Spleen (tissue), 11 donors: ENCODE measurements around the gene CEMIP. TPM values are rescaled to one million over a fixed set of nuclear protein-coding genes. Genes with fewer than 3 reads are reported as not detected.
A peak's percentile ranks its signal among the peaks of the same experiment; 100 is the strongest.

Source experiments
- DNase-seq: peaks from one replicate; pipeline ENCODE4 v3.0.0-alpha.2; 2020
- H3K27ac ChIP-seq, 8 donors: fragments of 200-600 bp; sonication (generic) in 7 of 8; 1 replicate in 4 of 8; 2 replicates in 4 of 8; pipeline versions ENCODE4 v1.5.0 to v1.8.0; 2016 to 2021; ENCODE audit warnings: inconsistent platforms in 4 of 8, mild to moderate bottlenecking in 4 of 8, moderate library complexity in 1 of 8
- H3K27me3 ChIP-seq, 7 donors: fragments of 200-600 bp; sonication (generic) in 6 of 7; replicated peaks in 1 of 7; 1 replicate in 4 of 7; 2 replicates in 3 of 7; pipeline versions ENCODE4 v1.5.0 to v1.8.0; 2016 to 2021; ENCODE audit warnings: inconsistent platforms in 3 of 7, mild to moderate bottlenecking in 1 of 7
- H3K36me3 ChIP-seq, 6 donors: fragments of 200-600 bp; sonication (generic) in 5 of 6; 1 replicate in 4 of 6; 2 replicates in 2 of 6; pipeline versions ENCODE4 v1.5.0 to v1.8.0; 2016 to 2021; ENCODE audit warnings: inconsistent platforms in 2 of 6
- H3K4me1 ChIP-seq, 6 donors: fragments of 200-600 bp; sonication (generic) in 5 of 6; 1 replicate in 3 of 6; 2 replicates in 3 of 6; pipeline versions ENCODE4 v1.5.0 to v1.8.0; 2016 to 2021; ENCODE audit warnings: inconsistent platforms in 3 of 6
- H3K4me3 ChIP-seq, 8 donors: fragments of 200-600 bp; sonication (generic) in 7 of 8; 1 replicate in 4 of 8; 2 replicates in 4 of 8; pipeline versions ENCODE4 v1.5.0 to v1.8.0; 2016 to 2021; ENCODE audit warnings: inconsistent platforms in 4 of 8, mild to moderate bottlenecking in 4 of 8, moderate library complexity in 2 of 8
- H3K9me3 ChIP-seq, 8 donors: fragments of 200-600 bp; sonication (generic) in 7 of 8; 1 replicate in 4 of 8; 2 replicates in 4 of 8; pipeline versions ENCODE4 v1.5.0 to v1.8.0; 2016 to 2021; ENCODE audit warnings: inconsistent platforms in 4 of 8
- POLR2A ChIP-seq, 3 donors: fragments of 450-650 bp; IDR thresholded peaks; one replicate each; pipeline ENCODE4 v1.5.1; 2017; ENCODE audit warnings: antibody characterized with exemption in 3 of 3, mild to moderate bottlenecking in 1 of 3
- POLR2AphosphoS5 ChIP-seq, 3 donors: sonication (generic); formaldehyde crosslinking; IDR thresholded peaks; one replicate each; pipeline ENCODE4 v1.5.1; 2017; ENCODE audit warnings: antibody characterized with exemption in 3 of 3
- WGBS, 5 donors: extraction: QIAGEN DNeasy Blood & Tissue Kit in 3 of 5; methylation state at CpG; one replicate each; pipeline versions ENCODE4 v1.1.5 to v1.1.7; 2013 to 2018; 5-methylcytosine and 5-hydroxymethylcytosine counted together
- intact Hi-C: fragments of 100-400 bp; cut with DNase I; formaldehyde crosslinking; loops from one replicate; pipeline ENCODE4 v1.15.0; 2023; ENCODE audit warnings: low total_unique reads
- polyA plus RNA-seq, 3 donors: library from polyadenylated mRNA; stranded (reverse); fragments of 200-250 nt; gene quantifications; one replicate each; pipeline ENCODE4 v1.2.1, GENCODE V29; 2013
- total RNA-seq, 7 donors: library from RNA; depleted of rRNA in 3 of 7; stranded (reverse); fragments of >200 nt in 3 of 7; fragmentation: NEBNext Ultra II Directional in 4 of 7; extraction: Animal tissue kit (Norgen Biotek cat#: 25700) in 4 of 7; gene quantifications; one replicate each; pipeline versions ENCODE4 v1.1.0 to v1.2.1, GENCODE V29; 2016 to 2021
- TF ChIP-seq, protein P1 (sequence below), 11 experiments: fragments of 200-600 bp in 7 of 11; fragments of 450-650 bp in 4 of 11; sonication (generic) in 4 of 11; IDR thresholded peaks in 8 of 11; conservative IDR thresholded peaks in 3 of 11; 1 replicate in 7 of 11; 2 replicates in 4 of 11; pipeline versions ENCODE4 v1.4.0 to v1.8.0; 2016 to 2021; ENCODE audit warnings: antibody characterized with exemption in 11 of 11, inconsistent platforms in 4 of 11, mild to moderate bottlenecking in 1 of 11
- donor health status: healthy with polysubstance abuse.
- donor health status: DM: no; HTN: no; CAD: no; lungs with moderate emphysema.
- donor health status: DM: no; HTN: no; CAD: no.
- donor health status: Bipolar disorder and iron deficiency.
- donor health status: healthy.
- donor health status: DM: no; HTN: no; CAD: no.
- donor health status: DM: yes; HTN: yes; CAD: no.

CEMIP gene
- total and polyA plus RNA-seq, 10 donors: 0.20 to 3.0 (median 1.0) TPM; not detected in 1

DNA sequence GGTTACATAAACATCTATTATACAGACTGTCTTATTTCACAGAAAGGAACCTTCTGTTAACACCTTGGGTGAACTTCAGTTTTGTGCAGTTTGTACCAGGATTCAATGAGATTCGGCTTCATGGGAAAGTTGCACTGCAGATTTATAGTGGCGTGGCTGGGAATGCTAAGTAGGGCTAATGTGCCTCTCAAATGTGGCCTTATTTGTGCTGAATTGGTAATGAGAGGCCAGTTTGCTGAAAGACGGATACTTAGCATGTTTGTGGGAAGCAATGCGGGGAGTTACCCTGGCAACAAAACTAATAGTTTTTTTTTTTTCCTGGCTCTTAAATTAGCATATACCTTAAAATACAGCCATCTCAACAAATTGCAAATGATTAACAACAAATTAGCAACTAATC lies 28.6 kb upstream of the CEMIP start:
- no peaks in the 10 kb centered on the region for H3K27me3 ChIP-seq
- peak overlapping the region in 3 of 8 donors; percentile 6 to 12 (median 10) for H3K27ac ChIP-seq
- H3K4me3 ChIP-seq: no peak overlapping the region
- no peak for DNase-seq
- TF ChIP-seq POLR2A (IDR thresholded peaks at IDR 0.05): no peak
- TF ChIP-seq POLR2AphosphoS5 (IDR thresholded peaks at IDR 0.05): no peak
- TF ChIP-seq, protein P1, sequence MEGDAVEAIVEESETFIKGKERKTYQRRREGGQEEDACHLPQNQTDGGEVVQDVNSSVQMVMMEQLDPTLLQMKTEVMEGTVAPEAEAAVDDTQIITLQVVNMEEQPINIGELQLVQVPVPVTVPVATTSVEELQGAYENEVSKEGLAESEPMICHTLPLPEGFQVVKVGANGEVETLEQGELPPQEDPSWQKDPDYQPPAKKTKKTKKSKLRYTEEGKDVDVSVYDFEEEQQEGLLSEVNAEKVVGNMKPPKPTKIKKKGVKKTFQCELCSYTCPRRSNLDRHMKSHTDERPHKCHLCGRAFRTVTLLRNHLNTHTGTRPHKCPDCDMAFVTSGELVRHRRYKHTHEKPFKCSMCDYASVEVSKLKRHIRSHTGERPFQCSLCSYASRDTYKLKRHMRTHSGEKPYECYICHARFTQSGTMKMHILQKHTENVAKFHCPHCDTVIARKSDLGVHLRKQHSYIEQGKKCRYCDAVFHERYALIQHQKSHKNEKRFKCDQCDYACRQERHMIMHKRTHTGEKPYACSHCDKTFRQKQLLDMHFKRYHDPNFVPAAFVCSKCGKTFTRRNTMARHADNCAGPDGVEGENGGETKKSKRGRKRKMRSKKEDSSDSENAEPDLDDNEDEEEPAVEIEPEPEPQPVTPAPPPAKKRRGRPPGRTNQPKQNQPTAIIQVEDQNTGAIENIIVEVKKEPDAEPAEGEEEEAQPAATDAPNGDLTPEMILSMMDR (IDR thresholded peaks at IDR 0.05 in 8 of 11, conservative IDR thresholded peaks at IDR 0.05 in 3 of 11): no peak
- H3K36me3 ChIP-seq: peaks cover 0 to 23% (median 3%) of the 10 kb centered on the region in 6 donors
- WGBS, 5 donors: 82 to 95% (median 87%) methylated on average over 4 of the region's 4 CpGs
- peaks cover 0 to 44% (median 22%) of the 10 kb centered on the region in 6 donors for H3K4me1 ChIP-seq
- peaks cover 0 to 4% (median 0%) of the 10 kb centered on the region in 8 donors for H3K9me3 ChIP-seq
- intact Hi-C loops: no loop called here

DNA sequence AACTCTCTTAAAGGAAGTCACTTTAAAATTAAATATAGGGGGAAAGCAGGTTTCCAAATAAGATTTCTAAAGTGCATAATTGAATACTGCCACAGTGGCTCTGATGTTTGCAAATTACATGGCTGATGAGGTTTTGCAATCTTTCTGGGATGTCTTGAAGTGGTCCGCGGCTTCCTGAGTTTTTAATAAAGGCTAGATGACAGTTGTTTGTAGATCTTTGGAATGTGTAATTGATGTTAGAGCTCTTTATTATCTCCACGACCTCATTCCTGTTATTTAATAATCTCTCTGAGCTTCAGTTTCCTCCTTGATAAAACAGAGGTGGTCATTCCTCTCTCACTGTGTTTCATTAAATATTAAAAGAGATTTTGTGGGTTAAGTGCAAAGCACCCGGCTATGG lies 27.0 kb upstream of the CEMIP start:
- 50 to 72% (median 57%) methylated on average over 4 of the region's 4 CpGs for WGBS, 5 donors
- Histone ChIP-seq H3K4me3 (no peak overlapping the region), H3K27ac (peak overlapping the region in 2 of 8 donors; percentile 7 to 8), H3K36me3 (peaks cover 0 to 23% (median 3%) of the 10 kb centered on the region in 6 donors), H3K4me1 (peaks cover 0 to 48% (median 19%) of the 10 kb centered on the region in 6 donors), H3K9me3 (no peaks in the 10 kb centered on the region), H3K27me3 (no peaks in the 10 kb centered on the region)
- no peak for DNase-seq
- TF ChIP-seq POLR2A (IDR thresholded peaks at IDR 0.05) (no peak), POLR2AphosphoS5 (IDR thresholded peaks at IDR 0.05) (no peak)
- TF ChIP-seq, protein P1 (IDR thresholded peaks at IDR 0.05 in 8 of 11, conservative IDR thresholded peaks at IDR 0.05 in 3 of 11): no peak
- intact Hi-C loops: no loop called here

DNA sequence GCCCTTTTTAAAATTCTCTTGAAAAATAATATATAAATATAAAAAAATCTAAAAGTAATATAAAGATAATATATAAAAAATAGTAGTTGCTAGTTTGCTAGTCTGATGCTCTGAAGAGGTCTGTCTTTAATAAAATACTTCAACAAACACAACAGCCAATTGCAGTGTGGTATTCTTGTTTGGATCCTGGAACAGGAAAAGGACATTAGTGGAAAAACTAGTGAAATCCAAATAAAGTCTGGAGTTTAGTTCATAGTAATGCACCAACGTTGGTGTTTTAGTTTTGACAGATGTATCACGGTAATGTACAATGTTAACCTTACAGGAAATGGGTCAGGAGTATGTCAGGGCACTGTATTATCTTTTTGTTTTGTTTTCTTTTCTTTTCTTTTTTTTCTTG lies 26.0 kb upstream of the CEMIP start:
- DNase-seq: no peak
- no peak for TF ChIP-seq POLR2A (IDR thresholded peaks at IDR 0.05)
- TF ChIP-seq POLR2AphosphoS5 (IDR thresholded peaks at IDR 0.05): no peak
- TF ChIP-seq, protein P1 (IDR thresholded peaks at IDR 0.05 in 8 of 11, conservative IDR thresholded peaks at IDR 0.05 in 3 of 11): no peak
- Histone ChIP-seq H3K27me3 (no peaks in the 10 kb centered on the region), H3K4me3 (no peak overlapping the region), H3K27ac (peak overlapping the region in 1 of 8 donors; percentile 8), H3K36me3 (peaks cover 0 to 23% (median 3%) of the 10 kb centered on the region in 6 donors), H3K4me1 (peaks cover 0 to 41% (median 16%) of the 10 kb centered on the region in 6 donors), H3K9me3 (no peaks in the 10 kb centered on the region)
- intact Hi-C loops: no loop called here
- WGBS, 5 donors: 36 to 60% (median 45%) methylated on average over 2 of the region's 2 CpGs

DNA sequence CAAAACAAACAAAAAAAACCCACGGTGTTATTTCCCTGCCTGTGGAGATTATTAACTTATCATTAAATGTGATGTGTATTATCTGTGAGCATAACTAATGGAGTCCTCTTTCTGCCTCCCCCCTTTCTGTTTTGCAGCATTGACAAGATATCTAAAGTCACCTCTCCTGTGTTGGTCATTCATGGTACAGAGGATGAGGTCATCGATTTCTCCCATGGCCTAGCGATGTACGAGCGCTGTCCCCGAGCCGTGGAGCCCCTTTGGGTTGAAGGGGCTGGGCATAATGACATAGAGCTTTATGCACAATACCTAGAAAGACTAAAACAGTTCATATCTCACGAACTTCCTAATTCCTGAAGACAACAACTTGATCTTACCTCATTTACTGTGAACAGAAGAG lies 25.2 kb upstream of the CEMIP start:
- TF ChIP-seq, protein P1 (IDR thresholded peaks at IDR 0.05 in 8 of 11, conservative IDR thresholded peaks at IDR 0.05 in 3 of 11): no peak
- no peak for TF ChIP-seq POLR2A (IDR thresholded peaks at IDR 0.05)
- TF ChIP-seq POLR2AphosphoS5 (IDR thresholded peaks at IDR 0.05): no peak
- intact Hi-C loops: no loop called here
- H3K4me1 ChIP-seq: peaks cover 3 to 37% (median 14%) of the 10 kb centered on the region in 6 donors
- DNase-seq: no peak
- no peak overlapping the region for H3K27ac ChIP-seq
- peaks cover 0 to 23% (median 3%) of the 10 kb centered on the region in 6 donors for H3K36me3 ChIP-seq
- no peak overlapping the region for H3K4me3 ChIP-seq
- H3K27me3 ChIP-seq: no peaks in the 10 kb centered on the region
- no peaks in the 10 kb centered on the region for H3K9me3 ChIP-seq
- WGBS, 5 donors: 92 to 96% (median 95%) methylated on average over 8 of the region's 8 CpGs
